ENCODE results near the gene CTNNA3.

The CTNNA3 gene

GRCh38 chr10:66805612-66806011 is 890.4 kb downstream of the CTNNA3 start:
- no peak overlapping the region for H3K4me3 ChIP-seq (ENCODE audit: low read length)
- TF ChIP-seq CTCF (conservative IDR thresholded peaks at IDR 0.05; ENCODE audit: low read length), result no peak
- no peak for DNase-seq (ENCODE audit: low read depth)

GRCh38 chr10:66804962-66805361 is 891.0 kb downstream of the CTNNA3 start:
- no peak for TF ChIP-seq CTCF (conservative IDR thresholded peaks at IDR 0.05; ENCODE audit: low read length)
- DNase-seq (ENCODE audit: low read depth), result no peak
- no peak overlapping the region for H3K4me3 ChIP-seq (ENCODE audit: low read length)

- no peak for DNase-seq (ENCODE audit: low read depth)
- TF ChIP-seq CTCF (conservative IDR thresholded peaks at IDR 0.05; ENCODE audit: low read length), result no peak
- H3K4me3 ChIP-seq (ENCODE audit: low read length), result no peak overlapping the region
Observed at GRCh38 chr10:66803174-66803573, 892.8 kb downstream of the CTNNA3 start.

GRCh38 chr10:66799474-66799873 is 896.5 kb downstream of the CTNNA3 start:
- peak overlapping the region; percentile 14; the same call in 1 of the 2 replicates for H3K4me3 ChIP-seq (ENCODE audit: low read length)
- no peak for DNase-seq (ENCODE audit: low read depth)
- TF ChIP-seq CTCF (conservative IDR thresholded peaks at IDR 0.05; ENCODE audit: low read length), result no peak

- H3K4me3 ChIP-seq (ENCODE audit: low read length), result no peak overlapping the region
- no peak for TF ChIP-seq CTCF (conservative IDR thresholded peaks at IDR 0.05; ENCODE audit: low read length)
- no peak for DNase-seq (ENCODE audit: low read depth)
Observed at GRCh38 chr10:66795866-66796265, 900.1 kb downstream of the CTNNA3 start.

- no peak overlapping the region for H3K4me3 ChIP-seq (ENCODE audit: low read length)
- no peak for TF ChIP-seq CTCF (conservative IDR thresholded peaks at IDR 0.05; ENCODE audit: low read length)
- DNase-seq (ENCODE audit: low read depth), result no peak
Observed at GRCh38 chr10:66792441-66792840, 903.6 kb downstream of the CTNNA3 start.

- TF ChIP-seq CTCF (conservative IDR thresholded peaks at IDR 0.05; ENCODE audit: low read length), result no peak
- DNase-seq (ENCODE audit: low read depth), result no peak
- no peak overlapping the region for H3K4me3 ChIP-seq (ENCODE audit: low read length)
Observed at GRCh38 chr10:66788178-66788987, 907.6 kb downstream of the CTNNA3 start.
